ENCODE data around the gene PRM2. TPM values are rescaled to one million over a fixed set of nuclear protein-coding genes. Genes with fewer than 3 reads are reported as not detected.

The PRM2 gene
- polyA plus RNA-seq, 1 experiment: not detected

DNA sequence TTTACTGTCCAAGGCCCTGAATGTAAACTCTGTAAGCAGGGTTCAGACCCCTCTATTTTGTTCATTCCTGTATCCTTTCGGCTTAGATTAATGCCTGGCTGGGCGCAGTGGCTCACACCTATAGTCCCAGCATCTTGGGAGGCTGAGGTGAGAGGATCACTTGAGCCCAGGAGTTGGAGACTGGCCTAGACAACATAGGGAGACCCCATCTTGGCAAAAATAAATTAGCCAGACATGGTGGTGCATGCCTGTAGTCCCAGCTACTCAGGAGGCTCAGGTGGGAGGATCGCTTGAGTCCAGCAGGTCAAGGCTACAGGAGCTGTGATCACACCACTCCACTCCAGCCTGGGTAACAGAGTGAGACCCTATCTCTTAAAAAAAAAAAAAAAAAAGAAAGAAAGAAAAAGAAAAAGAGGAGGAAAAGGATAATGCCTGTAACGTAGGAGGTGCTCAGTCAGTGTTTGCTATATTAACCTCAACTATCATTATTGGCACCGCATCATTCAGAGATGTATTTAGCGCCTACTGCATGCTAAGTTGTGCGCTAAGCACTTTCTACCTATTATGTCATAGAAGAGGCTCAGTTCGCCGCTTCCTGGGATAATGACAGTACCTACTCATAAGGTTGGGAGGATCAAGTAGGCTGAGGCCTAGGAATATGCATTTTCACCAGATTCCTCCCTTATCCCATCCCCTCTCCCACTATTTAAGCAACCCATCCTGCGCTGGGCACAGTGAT is 25.3 kb downstream of the PRM2 start:
- Histone ChIP-seq H3K27ac (ENCODE audit: low read depth, low read length) (peak overlapping the region; percentile 77), H3K9me3 (ENCODE audit: control insufficient read depth, insufficient read depth, low read length) (peaks cover 6% of the 10 kb centered on the region; the same call in 1 of the 2 replicates), H3K4me3 (ENCODE audit: low read depth, low read length) (no peak overlapping the region), H3K27me3 (ENCODE audit: control insufficient read depth, insufficient read depth, low read length) (no peaks in the 10 kb centered on the region)
- ChIA-PET POLR2A (interaction anchor here (0.5 to 1.8 kb wide), 10 partner anchors 117 to 496 kb away, joined by 3 to 9 read pairs (median 4); no protein-coding TSS in a partner anchor), CTCF (interaction anchor here (1.5 to 2.7 kb wide), 2 partner anchors 280 to 287 kb away, joined by 4 to 8 read pairs; no protein-coding TSS in a partner anchor)
- TF ChIP-seq CTCF (IDR thresholded peaks at IDR 0.05; ENCODE audit: low read depth, low read length): no peak
- DNase-seq (ENCODE audit: low read depth, low spot score): no peak

GRCh38 chr16:11250091-11250785 is 26.0 kb downstream of the PRM2 start:
- H3K9me3 ChIP-seq (ENCODE audit: control insufficient read depth, insufficient read depth, low read length): peaks cover 6% of the 10 kb centered on the region; the same call in 1 of the 2 replicates
- CTCF ChIA-PET: interaction anchor here (2.7 kb wide), 1 partner anchor 286 kb away, joined by 8 read pairs; no protein-coding TSS in a partner anchor
- peak; percentile 55 for DNase-seq (ENCODE audit: low read depth, low spot score)
- no peaks in the 10 kb centered on the region for H3K27me3 ChIP-seq (ENCODE audit: control insufficient read depth, insufficient read depth, low read length)
- POLR2A ChIA-PET: interaction anchor here (0.6 to 0.7 kb wide), 2 partner anchors 150 to 608 kb away, joined by 3 to 4 read pairs; no protein-coding TSS in a partner anchor
- no peak for TF ChIP-seq CTCF (IDR thresholded peaks at IDR 0.05; ENCODE audit: low read depth, low read length)
- no peak overlapping the region for H3K4me3 ChIP-seq (ENCODE audit: low read depth, low read length)
- peak overlapping the region; percentile 12 for H3K27ac ChIP-seq (ENCODE audit: low read depth, low read length)

DNA sequence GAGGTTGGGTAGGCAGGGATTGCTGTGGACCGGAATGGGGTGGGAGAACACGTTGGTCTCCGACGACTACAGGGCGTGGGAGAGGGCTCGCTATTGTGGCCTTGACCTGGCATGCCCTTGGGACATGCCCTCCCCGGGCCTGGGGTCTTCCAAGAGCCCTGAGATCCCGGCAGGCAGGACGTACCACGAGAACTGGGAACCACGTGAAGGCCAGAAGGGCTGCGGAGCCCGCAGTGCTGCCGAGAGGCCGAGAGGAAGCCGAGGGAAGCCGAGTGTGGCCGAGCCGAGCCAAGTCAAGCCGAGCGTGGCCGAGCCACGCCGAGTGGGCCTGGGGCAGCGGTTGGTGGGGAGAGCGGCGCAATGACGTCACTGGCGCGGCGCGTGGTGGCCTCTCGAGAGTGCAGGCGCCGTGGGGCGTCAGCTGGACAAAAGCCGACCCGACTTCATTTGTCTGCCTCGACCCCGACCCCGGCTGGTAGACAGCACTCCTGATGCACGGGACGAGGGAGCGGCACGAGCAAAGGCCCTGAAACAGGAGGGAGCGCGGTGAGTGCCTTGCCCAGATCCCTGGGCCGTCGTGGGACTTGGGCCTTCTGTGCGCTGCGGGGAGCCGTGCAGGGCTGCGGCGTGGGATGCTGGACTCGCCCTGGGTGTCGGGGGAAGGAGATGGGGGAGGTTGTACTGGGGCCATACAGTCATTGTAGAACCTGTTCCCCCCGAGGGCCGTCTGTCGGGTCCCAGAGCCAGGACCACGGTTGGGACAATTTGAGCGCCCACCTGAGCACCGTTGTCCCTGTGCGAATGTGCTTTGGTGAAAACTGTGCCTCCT is 26.8 kb downstream of the PRM2 start:
- CTCF ChIA-PET: interaction anchor here (2.7 kb wide), 1 partner anchor 286 kb away, joined by 8 read pairs; no protein-coding TSS in a partner anchor
- peak overlapping the region; percentile 12 for H3K27ac ChIP-seq (ENCODE audit: low read depth, low read length)
- peaks cover 6% of the 10 kb centered on the region; the same call in 1 of the 2 replicates for H3K9me3 ChIP-seq (ENCODE audit: control insufficient read depth, insufficient read depth, low read length)
- DNase-seq (ENCODE audit: low read depth, low spot score): no peak
- H3K27me3 ChIP-seq (ENCODE audit: control insufficient read depth, insufficient read depth, low read length): no peaks in the 10 kb centered on the region
- no peak overlapping the region for H3K4me3 ChIP-seq (ENCODE audit: low read depth, low read length)
- POLR2A ChIA-PET: no interaction called here
- no peak for TF ChIP-seq CTCF (IDR thresholded peaks at IDR 0.05; ENCODE audit: low read depth, low read length)

DNA sequence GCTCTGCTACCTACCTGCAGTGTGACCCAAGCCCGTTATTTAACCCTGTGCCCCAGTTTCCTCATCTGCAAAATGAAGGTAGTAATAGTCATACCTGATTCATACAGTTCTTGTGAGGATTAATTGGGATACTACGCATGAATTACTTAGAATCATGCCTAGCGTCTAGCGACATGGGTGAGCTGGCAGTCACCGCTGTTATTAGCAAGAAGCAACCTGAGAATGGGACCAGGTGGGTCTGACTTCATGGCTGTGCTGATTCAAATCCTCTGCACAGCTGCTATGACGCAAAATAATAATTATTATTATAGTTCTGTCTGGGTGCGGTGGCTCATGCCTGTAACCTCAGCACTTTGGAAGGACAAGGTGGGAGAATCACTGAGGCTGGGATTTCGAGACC is 28.1 kb downstream of the PRM2 start:
- TF ChIP-seq CTCF (IDR thresholded peaks at IDR 0.05; ENCODE audit: low read depth, low read length): no peak
- DNase-seq (ENCODE audit: low read depth, low spot score): no peak
- ChIA-PET POLR2A (interaction anchor here (0.6 to 1.0 kb wide), 3 partner anchors 44 to 264 kb away, joined by 3 to 17 read pairs (median 3); no protein-coding TSS in a partner anchor), CTCF (interaction anchor here (1.3 to 1.5 kb wide), 2 partner anchors 277 to 285 kb away, joined by 4 read pairs; no protein-coding TSS in a partner anchor)
- H3K9me3 ChIP-seq (ENCODE audit: control insufficient read depth, insufficient read depth, low read length): peaks cover 6% of the 10 kb centered on the region; the same call in 1 of the 2 replicates
- H3K4me3 ChIP-seq (ENCODE audit: low read depth, low read length): no peak overlapping the region
- no peaks in the 10 kb centered on the region for H3K27me3 ChIP-seq (ENCODE audit: control insufficient read depth, insufficient read depth, low read length)
- H3K27ac ChIP-seq (ENCODE audit: low read depth, low read length): no peak overlapping the region

All from AG04450 (cell line).